ENCODE data around the gene LSAMP. TPM values are rescaled to one million over a fixed set of nuclear protein-coding genes. Genes with fewer than 3 reads are reported as not detected.
"Not testable (repeated sequence)": the region's sequence is repeated elsewhere in the genome, so short reads cannot be mapped to it uniquely, and the experiment has no call there.

LSAMP gene
- total RNA-seq, 1 donor from 2014 or later = 4.4 TPM

- Mint-ChIP-seq H3K4me3 (ENCODE audit: unreplicated experiment) (no peak overlapping the region), H3K27me3 (ENCODE audit: unreplicated experiment) (peaks cover 7% of the 10 kb centered on the region), H3K27ac (ENCODE audit: unreplicated experiment) (no peak overlapping the region), H3K36me3 (ENCODE audit: unreplicated experiment) (no peaks in the 10 kb centered on the region), H3K4me1 (ENCODE audit: unreplicated experiment) (peaks cover 2% of the 10 kb centered on the region), H3K9me3 (ENCODE audit: unreplicated experiment) (no peaks in the 10 kb centered on the region)
- no peak for DNase-seq (ENCODE audit: extremely low spot score, unreplicated experiment)
- TF ChIP-seq CTCF (IDR thresholded peaks at IDR 0.05) = no peak
These were observed 684.6 kb downstream of the LSAMP start for GRCh38 chr3:115760716-115761115.

GRCh38 chr3:115758076-115758763, 687.1 kb downstream of the LSAMP start:
- peaks cover 30% of the 10 kb centered on the region for H3K27me3 Mint-ChIP-seq (ENCODE audit: unreplicated experiment)
- H3K27ac Mint-ChIP-seq (ENCODE audit: unreplicated experiment) = no peak overlapping the region
- H3K4me3 Mint-ChIP-seq (ENCODE audit: unreplicated experiment) = no peak overlapping the region
- H3K36me3 Mint-ChIP-seq (ENCODE audit: unreplicated experiment) = peaks cover 3% of the 10 kb centered on the region
- DNase-seq (ENCODE audit: extremely low spot score, unreplicated experiment) = no peak
- peaks cover 7% of the 10 kb centered on the region for H3K9me3 Mint-ChIP-seq (ENCODE audit: unreplicated experiment)
- H3K4me1 Mint-ChIP-seq (ENCODE audit: unreplicated experiment) = peaks cover 2% of the 10 kb centered on the region
- no peak for TF ChIP-seq CTCF (IDR thresholded peaks at IDR 0.05)

- DNase-seq (ENCODE audit: extremely low spot score, unreplicated experiment); H3K4me1 Mint-ChIP-seq (ENCODE audit: unreplicated experiment); H3K27ac Mint-ChIP-seq (ENCODE audit: unreplicated experiment); H3K36me3 Mint-ChIP-seq (ENCODE audit: unreplicated experiment); H3K4me3 Mint-ChIP-seq (ENCODE audit: unreplicated experiment): not testable (repeated sequence)
- Mint-ChIP-seq H3K9me3 (ENCODE audit: unreplicated experiment) (peaks cover 18% of the 10 kb centered on the region), H3K27me3 (ENCODE audit: unreplicated experiment) (peaks cover 55% of the 10 kb centered on the region)
These were observed 692.3 kb downstream of the LSAMP start for GRCh38 chr3:115752978-115753377.

Measured in osteocyte (in vitro differentiated cells).